ENCODE data around the gene EPHB2.
"Not testable (repeated sequence)": the region's sequence is repeated elsewhere in the genome, so short reads cannot be mapped to it uniquely, and the experiment has no call there.

EPHB2 gene

DNA sequence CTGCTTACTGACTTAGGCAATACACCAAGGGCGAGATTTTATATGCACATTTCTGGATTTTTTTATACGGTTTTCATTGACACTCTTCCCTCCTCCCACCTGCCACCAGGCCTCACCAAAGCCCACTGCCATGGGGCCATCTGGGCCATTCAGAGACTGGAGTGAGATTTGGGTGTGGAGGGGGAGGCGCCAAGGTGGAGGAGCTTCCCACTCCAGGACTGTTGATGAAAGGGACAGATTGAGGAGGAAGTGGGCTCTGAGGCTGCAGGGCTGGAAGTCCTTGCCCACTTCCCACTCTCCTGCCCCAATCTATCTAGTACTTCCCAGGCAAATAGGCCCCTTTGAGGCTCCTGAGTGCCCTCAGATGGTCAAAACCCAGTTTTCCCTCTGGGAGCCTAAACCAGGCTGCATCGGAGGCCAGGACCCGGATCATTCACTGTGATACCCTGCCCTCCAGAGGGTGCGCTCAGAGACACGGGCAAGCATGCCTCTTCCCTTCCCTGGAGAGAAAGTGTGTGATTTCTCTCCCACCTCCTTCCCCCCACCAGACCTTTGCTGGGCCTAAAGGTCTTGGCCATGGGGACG lies 204.1 kb downstream of the EPHB2 start:
- no peak for DNase-seq (ENCODE audit: low read depth, low spot score)

DNA sequence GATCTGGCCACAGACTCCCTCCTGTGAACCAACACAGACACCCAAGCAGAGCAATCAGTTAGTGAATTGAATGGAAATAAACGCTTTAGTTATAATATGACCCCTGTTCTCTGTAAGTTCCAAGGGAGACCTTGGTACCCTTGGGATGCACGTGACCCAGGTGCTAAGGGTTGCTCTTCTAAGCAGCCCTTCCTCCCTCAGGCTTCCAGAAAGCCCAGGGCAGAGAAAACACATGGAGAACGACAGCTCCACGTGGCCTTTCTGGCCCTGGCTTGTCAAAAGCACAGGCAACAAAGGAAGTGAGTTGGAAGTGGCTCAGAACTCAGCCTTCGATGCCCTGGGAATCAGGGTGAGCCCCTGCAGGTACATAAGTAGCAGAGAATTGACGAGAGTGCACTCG lies 204.6 kb downstream of the EPHB2 start:
- no peak for DNase-seq (ENCODE audit: low read depth, low spot score)

GRCh38 chr1:22915816-22916470 lies 205.3 kb downstream of the EPHB2 start:
- DNase-seq (ENCODE audit: low read depth, low spot score): no peak

DNA sequence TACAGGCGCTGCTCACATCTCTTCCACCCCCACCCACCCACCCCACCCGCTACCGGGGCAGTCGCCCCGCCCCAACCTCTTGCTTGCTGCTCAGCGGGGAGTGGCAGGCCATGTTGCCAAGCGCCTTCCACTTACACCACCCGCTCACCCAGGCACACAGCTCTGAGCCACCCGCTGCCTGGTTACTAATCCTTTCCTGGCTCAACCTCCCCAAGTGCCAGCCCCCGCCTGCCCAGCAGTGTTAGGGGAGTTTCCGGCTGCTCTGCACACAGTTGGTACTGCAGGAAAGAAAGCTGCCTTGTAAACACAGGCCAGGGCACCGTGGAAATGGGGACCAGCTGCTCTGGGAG lies 205.8 kb downstream of the EPHB2 start:
- no peak for DNase-seq (ENCODE audit: low read depth, low spot score)

DNA sequence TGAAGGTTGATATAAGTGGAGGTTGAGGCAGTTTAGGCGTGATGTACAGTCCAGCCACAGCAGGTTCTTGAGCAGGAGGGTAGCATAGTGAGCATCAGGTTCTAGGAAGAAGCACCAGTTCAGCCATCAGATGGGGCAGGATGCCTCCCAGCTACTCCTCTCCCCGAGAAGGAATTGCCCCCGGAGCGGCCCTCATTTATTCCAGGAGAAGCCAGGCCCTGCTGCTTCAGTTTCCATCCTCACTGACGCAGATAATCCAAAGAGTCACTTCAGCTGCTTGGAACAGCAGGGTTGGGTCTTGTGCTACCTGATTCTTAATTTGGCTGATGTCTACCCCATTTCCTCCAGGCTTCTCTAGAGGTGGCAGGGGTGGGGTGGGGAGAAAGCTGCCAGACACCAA lies 207.3 kb downstream of the EPHB2 start:
- no peak for DNase-seq (ENCODE audit: low read depth, low spot score)

DNA sequence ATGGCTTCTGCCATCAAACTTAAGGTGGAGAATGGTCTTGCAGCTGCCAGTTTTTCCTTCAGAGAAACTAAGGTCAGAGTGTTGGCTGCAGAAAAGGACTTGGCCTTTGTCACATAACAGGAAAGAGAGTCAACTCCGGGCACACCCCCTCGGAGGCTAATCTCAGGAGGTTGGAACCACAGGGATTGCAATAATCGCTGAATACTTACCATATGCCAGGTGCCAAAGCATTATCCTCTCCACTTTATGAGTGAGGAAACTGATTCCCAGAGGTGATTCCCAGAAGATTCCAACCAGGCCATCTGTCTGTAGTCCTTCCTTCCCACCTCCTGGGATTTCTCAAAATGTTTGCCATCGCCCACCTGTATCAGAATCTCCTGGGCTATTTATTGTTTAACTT lies 208.0 kb downstream of the EPHB2 start:
- DNase-seq (ENCODE audit: low read depth, low spot score): no peak

GRCh38 chr1:22919341-22920025 lies 208.8 kb downstream of the EPHB2 start:
- no peak for DNase-seq (ENCODE audit: low read depth, low spot score)

GRCh38 chr1:22920026-22920733 lies 209.5 kb downstream of the EPHB2 start:
- no peak for DNase-seq (ENCODE audit: low read depth, low spot score)

DNA sequence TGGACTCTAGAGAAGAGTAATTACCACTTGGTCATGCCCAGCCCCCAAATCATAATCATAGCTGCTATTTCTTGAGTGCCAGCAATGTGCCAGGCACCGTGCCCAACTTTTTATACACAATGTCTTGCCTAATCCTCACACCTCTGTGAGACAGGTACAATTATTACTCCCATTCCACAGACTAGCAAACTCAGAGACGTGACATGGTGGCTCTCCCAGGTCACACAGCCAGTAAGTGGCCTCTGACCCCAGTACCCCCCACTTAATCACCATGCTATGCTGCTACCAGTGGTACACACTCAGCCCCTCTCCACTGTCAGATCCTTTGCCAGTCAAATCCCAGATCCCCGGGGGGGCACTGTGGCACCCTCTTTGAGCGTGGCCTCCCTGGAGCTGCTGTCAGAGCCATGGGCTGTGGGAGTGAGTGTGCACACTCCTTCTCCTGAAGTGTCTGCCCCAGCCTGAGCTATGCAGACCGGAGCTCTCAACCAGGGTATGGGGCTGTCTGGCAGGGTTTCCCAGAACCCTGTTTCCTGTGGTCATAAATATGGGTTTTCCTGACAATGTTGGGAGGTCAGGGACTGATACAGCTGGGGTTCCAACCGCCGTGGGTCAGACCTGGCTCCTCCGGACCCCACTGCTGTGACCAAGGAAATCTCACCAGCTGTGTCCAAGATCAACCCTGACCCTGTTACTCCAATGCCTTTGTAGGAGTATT lies 210.3 kb downstream of the EPHB2 start:
- DNase-seq (ENCODE audit: low read depth, low spot score): no peak

DNA sequence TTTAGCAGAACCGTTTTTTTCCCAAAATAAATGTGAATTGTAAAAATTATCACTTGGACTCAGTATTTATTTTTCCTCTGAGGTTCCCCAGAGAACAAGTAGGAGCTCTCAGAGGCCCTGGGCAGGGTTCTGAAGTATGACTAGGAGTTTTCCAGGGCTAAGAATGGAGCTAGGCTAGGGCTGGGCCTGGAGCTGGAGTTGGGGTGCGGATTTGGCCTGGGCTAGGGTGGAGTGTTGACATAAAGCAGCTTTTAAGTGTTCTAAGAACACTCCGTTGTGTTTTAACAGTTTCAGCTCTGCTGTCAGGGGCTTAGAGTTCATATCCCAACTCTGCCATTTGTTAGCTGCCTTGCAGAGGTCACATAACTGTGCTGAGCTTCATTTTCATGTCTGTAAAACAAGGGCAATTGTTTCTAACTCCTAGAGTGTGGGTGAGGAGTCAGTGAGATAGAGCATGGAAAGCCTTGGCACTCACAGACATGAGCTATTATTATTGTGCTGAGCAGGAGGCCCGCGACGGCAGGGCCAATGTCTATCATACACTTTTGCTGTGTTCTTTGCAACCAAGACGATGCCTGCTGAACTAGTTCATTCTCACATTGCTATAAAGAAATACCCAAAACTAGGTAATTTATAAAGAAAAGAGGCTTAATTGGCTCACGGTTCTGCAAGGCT lies 210.9 kb downstream of the EPHB2 start:
- DNase-seq (ENCODE audit: low read depth, low spot score): no peak

DNA sequence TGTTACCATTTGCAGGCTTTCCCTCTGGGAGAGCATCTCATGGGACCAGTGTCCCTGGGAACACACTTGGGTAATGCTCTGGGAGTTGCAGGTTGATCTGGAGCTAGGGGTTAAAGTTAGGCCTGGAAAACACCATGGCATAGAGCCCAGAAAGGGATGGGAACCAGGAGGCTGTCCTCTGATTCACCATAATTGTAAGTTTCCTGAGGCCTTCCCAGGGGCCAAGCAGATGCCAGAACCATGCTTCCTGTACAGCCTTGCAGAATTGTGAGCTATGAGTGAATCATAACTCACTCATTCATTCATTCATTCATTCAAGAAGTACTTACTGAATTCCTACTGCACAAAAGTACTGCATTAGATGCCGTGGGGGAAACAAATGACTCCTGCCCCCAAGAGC lies 212.0 kb downstream of the EPHB2 start:
- no peak for DNase-seq (ENCODE audit: low read depth, low spot score)

- DNase-seq (ENCODE audit: low read depth, low spot score): no peak
Measured at GRCh38 chr1:22925111-22925510, 214.5 kb downstream of the EPHB2 start.

GRCh38 chr1:22930240-22930912 lies 219.7 kb downstream of the EPHB2 start:
- DNase-seq (ENCODE audit: low read depth, low spot score): no peak

GRCh38 chr1:22932803-22933470 lies 222.3 kb downstream of the EPHB2 start:
- DNase-seq (ENCODE audit: low read depth, low spot score): no peak

DNA sequence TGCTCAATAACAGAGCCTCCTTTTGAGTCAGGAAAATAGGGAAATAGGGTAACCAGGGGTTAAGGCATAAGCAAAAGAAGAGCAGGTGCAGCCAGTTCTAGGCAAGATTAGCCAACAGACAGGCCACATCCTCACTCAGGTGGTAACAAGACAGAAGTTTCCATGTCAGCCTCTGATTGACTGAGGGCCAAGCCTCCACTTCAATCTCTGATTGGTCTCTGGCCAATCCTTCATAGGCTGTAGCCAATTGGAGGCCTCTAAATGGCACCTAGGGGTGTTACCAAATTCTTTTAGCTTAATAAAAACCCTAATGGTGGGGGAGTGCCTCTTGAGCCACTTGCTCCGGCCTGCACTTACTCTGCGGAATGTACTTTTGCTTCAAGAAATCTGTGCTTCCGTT lies 224.8 kb downstream of the EPHB2 start:
- no peak for DNase-seq (ENCODE audit: low read depth, low spot score)

- DNase-seq (ENCODE audit: low read depth, low spot score): no peak
Measured at GRCh38 chr1:22936681-22937080, 226.0 kb downstream of the EPHB2 start.

DNA sequence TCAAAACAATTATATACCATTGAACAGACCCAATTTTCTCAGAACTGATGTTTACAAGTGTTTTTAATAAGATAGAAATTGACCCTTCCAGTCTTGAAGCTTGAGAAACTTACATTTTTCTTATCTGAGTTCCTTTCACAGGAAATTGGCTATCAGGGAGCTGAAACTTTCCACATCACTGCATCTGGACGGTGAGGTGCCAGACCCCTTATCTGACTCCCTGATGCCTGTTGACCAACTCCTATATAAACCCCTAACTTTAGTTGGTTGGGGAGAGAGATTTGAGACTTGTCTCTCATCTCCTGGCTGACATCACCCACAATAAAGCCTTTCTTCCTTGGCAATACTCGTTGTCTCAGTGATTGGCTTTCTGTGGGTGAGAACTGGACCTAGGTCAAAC lies 230.6 kb downstream of the EPHB2 start:
- DNase-seq (ENCODE audit: low read depth, low spot score): no peak

GRCh38 chr1:22944346-22945055 lies 233.9 kb downstream of the EPHB2 start:
- no peak for DNase-seq (ENCODE audit: low read depth, low spot score)

GRCh38 chr1:22945171-22945570 lies 234.5 kb downstream of the EPHB2 start:
- DNase-seq (ENCODE audit: low read depth, low spot score): not testable (repeated sequence)
